LNCaP clone FGC (cell line): Measurements from ENCODE around the gene MAPKAPK5.
A peak's percentile ranks its signal among the peaks of the same experiment; 100 is the strongest.
"Not testable (repeated sequence)": the region's sequence is repeated elsewhere in the genome, so short reads cannot be mapped to it uniquely, and the experiment has no call there.

Experiments
- DNase-seq: peaks from one replicate; pipeline ENCODE4 v3.0.0-alpha.2; 2011; ENCODE audit warnings: low read depth
- H3K4me3 ChIP-seq: 2 replicates; pipeline ENCODE4 v1.5.1; 2011; ENCODE audit warnings: mild to moderate bottlenecking, low read depth, low read length, control low read depth
- TF ChIP-seq, protein P1 (sequence below): IDR thresholded peaks from 2 replicates; pipeline ENCODE4 v1.5.1; 2012; ENCODE audit warnings: mild to moderate bottlenecking; ENCODE audit not compliant: control insufficient read depth, insufficient read depth; ENCODE audit errors: extremely low read depth

MAPKAPK5 gene

DNA sequence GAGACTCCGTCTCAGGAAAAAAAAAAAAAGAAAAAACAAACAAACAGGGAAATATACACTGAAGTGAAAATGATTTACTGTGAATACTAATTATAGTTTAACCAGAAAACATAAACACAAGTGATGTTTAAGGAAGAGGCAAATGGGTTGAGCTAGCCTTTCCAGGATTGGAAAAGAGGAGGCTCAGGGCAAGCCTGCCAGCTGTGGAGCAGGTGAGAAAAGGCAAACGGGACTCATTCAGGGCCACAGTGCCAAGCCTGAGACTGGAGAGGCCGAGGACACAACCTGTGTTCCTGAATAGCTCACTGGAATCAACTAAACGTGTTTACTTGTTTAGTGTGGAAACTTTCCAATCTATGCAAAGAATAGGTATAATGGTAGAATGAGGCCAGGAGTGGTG lies 35.7 kb upstream of the MAPKAPK5 start:
- H3K4me3 ChIP-seq: no peak overlapping the region
- DNase-seq: no peak
- TF ChIP-seq, protein P1, sequence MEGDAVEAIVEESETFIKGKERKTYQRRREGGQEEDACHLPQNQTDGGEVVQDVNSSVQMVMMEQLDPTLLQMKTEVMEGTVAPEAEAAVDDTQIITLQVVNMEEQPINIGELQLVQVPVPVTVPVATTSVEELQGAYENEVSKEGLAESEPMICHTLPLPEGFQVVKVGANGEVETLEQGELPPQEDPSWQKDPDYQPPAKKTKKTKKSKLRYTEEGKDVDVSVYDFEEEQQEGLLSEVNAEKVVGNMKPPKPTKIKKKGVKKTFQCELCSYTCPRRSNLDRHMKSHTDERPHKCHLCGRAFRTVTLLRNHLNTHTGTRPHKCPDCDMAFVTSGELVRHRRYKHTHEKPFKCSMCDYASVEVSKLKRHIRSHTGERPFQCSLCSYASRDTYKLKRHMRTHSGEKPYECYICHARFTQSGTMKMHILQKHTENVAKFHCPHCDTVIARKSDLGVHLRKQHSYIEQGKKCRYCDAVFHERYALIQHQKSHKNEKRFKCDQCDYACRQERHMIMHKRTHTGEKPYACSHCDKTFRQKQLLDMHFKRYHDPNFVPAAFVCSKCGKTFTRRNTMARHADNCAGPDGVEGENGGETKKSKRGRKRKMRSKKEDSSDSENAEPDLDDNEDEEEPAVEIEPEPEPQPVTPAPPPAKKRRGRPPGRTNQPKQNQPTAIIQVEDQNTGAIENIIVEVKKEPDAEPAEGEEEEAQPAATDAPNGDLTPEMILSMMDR: no peak

DNA sequence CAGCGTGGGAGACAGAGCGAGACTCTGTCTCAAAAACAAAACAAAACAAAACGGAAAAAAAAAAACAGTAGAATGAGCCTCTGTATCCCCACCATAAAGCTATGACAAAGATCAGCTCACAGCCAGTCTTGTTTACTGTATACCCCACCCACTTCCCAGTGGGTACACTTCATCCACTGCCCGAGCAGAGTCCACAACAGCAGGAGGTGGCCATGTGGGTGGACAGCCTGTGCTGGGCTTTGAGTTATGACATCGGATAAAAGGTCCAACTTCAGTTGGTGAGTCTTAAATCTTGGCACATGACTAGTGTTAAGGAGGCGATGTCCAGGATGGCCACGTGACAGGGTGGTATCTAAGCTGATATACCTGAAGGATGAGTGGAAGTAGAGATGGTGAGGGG lies 34.8 kb upstream of the MAPKAPK5 start:
- no peak for DNase-seq
- TF ChIP-seq, protein P1: no peak
- no peak overlapping the region for H3K4me3 ChIP-seq

DNA sequence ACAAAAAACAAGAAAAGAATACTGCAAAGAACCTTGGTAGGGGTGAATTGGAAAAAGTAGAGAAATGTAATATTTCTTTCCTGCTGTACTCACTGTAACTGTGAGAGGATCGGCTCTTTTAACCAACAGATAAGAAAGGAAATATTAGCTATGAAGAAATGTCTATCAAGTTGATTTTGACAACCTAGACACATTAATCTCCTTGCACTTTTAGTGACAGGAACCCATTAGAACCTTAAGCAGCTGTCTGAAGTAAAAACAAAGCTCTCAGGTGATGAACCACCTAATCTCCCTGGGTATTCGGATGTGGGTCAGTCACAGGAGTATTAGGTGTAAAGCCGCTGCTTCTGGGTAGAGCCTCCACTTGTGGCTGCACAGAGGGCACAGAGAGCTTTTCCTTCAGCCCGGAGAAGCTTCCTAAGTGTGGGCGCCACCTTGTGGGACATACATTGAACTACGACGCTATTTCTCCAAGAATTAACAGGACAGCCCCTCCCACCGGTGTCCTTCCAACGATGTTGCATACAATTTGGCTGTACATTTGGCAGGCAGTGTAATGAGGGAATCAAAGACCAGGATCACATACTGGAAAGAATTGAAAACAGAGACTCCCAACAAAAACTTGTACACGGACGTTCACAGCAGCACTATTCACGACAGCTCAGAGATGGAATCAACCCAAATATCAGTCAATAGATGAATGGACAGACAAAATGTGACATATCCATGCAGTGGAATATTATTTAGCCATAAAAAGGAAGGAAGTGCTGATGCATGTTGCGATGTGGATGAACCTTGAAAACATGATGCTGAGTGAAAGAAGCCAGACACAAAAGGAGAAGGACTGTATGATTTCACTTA lies 28.9 kb upstream of the MAPKAPK5 start:
- no peak overlapping the region for H3K4me3 ChIP-seq
- TF ChIP-seq, protein P1: peak; percentile 85
- DNase-seq: peak; percentile 61

DNA sequence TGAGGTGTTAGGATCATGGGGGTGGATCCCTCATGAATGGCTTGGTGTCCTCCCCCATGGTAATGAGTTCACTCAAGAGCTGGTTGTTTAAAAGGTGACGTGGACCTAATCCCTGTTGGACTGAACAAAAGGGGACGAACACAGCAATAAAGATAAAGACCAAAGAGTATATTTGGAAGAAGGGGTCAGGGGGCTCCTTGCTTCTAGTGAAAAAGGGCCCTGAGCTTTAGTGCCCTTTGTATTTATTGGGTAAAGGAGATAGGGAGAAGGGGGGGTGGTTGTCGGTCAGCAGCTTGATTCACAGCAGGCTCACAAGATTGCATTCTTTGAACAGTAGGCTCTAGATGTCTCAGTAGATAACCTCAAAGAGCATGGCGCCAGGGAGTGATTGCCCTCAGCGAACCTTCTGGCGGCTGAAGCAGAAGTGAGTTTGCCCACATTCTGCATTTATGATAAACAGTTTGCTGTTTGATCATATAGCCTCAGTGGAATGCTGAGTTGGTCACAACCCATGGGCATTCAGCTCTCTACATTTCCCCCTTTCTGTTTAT lies 25.9 kb upstream of the MAPKAPK5 start:
- DNase-seq: no peak
- TF ChIP-seq, protein P1: no peak
- H3K4me3 ChIP-seq: no peak overlapping the region

DNA sequence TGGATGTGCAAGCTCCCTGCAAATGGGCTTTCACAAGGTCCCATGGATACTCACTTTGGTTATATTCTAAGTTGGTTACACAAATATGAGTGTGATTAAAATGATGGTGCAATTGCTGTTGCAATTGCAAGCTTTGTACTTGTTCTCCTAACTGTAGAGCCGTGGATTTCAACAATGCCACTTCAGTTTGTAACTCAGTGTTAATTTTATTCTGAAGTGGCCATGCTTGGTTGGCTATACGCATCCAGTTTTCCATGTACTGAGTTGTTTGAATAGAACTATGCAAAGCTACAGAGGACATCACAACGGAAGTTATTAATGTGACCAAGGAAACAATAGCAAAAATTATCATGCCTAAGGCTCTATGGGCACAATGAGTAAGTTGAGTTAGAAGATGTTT lies 25.1 kb upstream of the MAPKAPK5 start:
- H3K4me3 ChIP-seq, DNase-seq: not testable (repeated sequence)

DNA sequence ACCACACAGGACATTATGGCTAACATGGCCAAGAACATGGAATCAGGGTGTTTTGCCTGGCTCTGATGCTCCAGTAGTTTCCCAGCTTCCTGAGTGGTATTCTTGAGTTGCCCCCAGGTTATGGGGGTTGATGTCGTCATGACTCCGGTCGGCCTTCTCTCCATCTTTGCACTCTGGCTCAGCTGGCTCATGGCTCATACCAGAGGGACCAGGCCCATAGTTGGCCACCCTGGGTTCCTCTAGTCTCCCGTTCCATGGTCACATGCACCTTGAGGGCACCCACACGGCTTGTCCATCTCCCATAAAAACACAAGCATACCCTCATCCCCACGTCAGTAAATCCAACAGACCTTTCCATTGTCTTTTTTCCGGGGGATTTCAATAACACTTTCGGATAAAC lies 23.7 kb upstream of the MAPKAPK5 start:
- TF ChIP-seq, protein P1: no peak
- DNase-seq: no peak

DNA sequence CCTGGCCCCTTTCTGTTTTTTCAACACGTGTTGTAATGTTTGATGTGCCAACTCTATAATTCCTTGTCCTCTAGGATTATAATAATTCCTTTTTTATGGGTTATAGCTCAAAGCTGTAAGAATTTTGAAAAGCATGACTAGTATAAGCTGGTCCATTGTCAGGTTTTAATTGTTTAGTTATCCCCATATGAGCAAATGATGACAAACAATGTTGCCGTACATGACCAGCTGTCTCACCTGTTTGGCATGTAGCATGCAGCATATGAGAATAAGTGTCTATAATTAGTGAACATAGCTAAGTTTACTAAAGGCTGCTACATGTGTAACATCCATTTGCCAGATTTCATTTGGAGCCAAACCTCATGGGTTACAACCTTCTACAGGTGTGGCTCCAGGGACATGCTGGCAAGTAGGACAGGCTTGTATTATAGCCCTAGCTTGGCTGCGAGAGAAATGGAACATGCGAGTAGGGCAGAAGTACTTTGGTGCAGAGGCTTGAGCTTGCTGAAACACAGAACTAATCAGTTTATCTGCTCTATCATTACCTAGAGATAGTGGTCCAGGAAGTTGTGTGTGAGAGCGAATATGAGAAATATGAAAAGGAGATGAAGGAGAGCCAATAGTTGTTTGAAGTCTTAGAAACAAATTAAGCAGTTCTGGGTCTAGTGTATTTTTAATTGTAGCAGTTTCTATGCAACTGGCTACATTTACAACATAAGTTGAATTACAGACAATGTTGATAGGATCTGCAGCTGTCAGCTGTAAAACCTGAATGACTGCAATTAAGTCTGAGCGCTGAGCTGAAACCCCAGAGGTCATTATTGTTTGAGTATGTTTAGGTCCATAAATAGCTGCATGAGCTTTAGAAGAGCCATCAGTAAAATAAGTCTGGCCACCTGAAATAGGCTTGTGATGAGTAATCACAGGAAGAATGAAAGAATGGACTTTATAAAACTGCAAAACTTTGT lies 22.6 kb upstream of the MAPKAPK5 start:
- no peak overlapping the region for H3K4me3 ChIP-seq
- DNase-seq: peak; percentile 61

More for the DNA sequence above, 23.7 kb upstream of the MAPKAPK5 start:
- no peak overlapping the region for H3K4me3 ChIP-seq

DNA sequence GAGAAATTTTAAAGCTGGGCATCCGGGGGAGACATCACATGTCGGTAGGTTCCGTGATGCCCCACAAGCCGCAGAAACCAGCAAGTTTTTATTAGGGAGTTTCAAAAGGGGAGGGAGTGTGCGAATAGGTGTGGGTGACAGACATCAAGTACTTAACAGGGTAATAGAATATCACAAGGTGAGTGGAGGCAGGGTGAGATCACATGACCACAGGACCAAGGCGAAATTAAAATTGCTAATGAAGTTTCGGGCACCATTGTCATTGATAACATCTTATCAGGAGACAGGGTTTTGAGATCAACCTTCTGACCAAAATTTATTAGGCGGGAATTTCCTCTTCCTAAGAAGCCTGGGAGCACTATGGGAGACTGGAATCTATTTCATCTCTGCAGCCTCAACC lies 21.2 kb upstream of the MAPKAPK5 start:
- H3K4me3 ChIP-seq: not testable (repeated sequence)

More for the DNA sequence above, 22.6 kb upstream of the MAPKAPK5 start:
- TF ChIP-seq, protein P1: no peak

More for the DNA sequence above, 21.2 kb upstream of the MAPKAPK5 start:
- not testable (repeated sequence) for DNase-seq
